ENCODE results near the gene MACROD2.

The MACROD2 gene

DNA sequence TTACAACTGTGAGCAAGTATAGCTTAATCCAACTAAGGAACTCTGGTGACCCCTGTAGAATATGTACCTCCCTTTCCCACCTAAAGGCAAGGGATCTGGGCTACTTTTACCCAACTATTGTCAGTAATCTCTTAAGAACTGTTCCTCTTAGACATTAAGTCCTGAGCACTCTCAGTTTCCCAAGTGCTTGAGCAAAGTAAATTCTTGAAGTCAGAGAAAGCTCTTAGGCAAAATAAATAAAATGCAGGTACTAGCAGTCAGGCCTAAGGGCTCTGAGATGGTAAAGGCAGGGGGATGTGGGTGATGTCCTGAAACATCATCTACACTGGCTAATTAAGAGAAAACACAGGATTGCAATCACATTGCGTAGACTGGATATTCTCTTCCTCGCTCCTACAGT lies 788.5 kb downstream of the MACROD2 start:
- no peak for DNase-seq

DNA sequence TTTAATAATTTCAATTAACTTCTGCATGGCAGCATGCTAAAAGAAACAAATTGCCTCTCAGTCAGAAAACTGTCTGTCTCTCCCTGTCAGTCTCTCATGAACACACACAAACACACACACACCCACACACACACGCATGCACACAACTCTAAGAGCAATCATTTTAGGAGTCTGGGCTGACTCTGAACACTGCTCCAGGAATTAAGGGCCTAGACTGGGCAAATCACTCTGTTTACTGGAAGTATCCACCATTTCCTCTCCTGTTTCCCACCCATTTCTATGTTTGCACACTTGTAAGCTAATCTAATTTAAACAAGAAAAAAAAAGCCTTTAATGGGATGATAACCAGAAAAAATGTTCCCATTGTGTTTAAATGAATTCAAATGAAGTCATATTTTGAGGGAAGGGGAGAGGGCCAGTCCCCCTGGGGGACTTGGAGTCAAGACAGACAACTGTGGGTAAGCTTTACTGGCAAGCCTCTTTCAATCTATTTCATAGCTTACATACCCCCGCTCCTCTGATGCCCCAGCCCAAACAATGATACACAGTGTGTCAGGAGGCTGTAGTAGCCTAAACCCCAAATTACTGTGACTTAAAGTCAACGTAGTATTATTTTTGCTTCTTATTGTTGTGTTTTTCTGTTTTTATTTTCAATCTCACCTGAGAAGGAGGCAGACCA lies 789.9 kb downstream of the MACROD2 start:
- DNase-seq: no peak

DNA sequence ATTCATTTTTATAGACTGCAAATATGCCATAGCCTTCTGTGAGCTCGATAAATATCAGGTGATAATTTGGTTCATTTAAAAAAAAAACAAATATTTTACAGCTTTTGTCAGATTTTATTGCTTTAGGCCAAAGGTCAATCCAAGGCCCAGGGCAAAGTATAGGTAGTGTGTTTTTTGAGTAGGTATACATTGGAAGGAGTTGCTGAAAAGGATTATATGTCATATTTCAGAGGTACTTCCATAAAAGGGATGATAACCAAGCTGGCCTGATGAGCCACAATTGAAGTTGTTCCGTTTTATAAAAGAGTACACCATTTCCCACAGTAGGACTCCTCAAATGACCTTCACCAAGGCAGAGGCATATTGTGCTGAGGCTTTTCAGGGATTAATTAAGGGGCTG lies 794.9 kb downstream of the MACROD2 start:
- no peak for DNase-seq

DNA sequence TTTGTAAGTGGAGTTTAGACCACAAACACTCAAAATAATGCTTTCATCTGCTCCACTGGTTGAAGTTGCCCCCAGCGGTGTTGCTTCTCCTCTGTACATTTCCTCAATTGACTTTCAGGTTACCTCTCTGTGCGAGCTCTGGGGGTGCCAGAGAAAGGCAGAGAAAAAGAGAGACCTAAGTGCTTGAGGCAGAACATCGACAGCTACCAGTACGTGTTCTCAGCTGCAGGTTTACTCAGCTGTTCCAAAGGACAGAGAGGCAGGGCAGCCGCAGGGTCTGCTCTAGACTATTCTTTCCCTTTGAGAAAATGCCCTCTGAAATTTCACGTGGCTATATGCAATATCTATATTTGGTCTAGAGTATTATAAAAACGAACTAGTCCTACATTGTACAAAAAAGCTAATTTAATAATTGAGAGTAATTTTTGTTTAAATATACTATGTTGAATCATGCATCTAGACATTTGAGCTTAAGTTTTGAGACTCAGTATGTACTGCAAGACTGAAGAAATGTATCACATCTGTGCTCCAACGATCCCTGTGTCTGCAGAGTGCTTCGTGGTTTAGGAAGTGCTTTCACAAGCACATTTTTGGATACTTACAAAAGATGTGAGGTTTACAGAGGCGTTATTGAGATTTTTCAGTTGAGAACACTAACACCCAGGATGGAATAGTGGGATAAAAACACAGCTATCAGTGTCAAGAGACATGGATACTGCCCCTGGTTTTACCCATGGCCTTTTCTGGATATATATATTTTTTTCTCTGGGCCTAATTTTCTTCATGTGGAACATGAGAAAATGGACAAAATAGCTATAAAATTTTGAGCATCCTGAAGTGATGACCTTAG lies 795.7 kb downstream of the MACROD2 start:
- DNase-seq: no peak

DNA sequence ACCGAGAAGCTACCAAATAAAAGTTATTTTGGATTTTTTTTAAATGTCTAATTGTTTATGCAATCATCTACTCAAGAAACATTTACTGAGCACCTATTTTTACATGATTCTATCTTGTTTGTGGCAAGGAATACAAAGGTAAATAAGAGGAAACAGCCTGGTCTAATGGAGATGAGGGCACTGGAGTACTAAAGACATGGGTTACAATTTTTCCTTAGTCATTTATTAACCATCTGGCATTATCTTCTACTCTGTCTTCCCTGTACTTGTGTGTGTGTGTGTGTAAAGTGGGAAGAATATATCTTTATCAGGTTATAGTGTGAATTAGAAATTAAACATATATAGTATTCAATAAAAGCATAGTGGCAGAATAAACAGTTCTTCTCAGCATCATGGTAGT lies 797.6 kb downstream of the MACROD2 start:
- DNase-seq: no peak

DNA sequence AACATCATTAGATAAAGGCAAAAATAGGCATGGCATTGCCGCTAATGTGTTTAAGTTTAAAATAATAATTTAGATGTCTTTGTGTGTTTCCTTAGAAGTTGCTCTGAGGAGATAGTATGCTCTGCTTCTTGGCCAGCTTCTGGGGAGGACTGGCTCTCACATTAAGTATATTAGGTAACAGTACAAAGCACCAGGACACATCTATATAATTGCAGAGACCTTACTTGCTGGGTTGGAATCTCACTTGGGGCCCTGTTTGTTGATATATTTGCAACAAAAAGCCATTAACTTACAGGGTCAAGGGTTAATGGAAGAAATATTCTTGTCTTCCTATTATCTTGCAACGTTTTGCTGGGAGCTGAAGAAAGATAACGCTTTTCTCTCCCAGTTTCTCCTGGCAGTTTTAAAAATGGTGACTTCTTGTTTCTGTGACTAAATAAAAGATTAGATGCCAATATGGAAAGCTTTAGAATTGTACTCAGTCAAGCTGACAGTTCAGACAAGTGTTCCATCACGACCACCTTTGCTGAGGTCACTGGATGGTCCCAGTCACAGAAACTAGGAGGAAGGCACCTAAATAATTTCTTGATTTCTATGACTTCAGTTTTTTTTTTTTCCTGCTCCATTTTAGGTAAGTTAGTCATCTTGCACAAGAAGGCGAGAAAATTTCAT lies 804.4 kb downstream of the MACROD2 start:
- no peak for DNase-seq

DNA sequence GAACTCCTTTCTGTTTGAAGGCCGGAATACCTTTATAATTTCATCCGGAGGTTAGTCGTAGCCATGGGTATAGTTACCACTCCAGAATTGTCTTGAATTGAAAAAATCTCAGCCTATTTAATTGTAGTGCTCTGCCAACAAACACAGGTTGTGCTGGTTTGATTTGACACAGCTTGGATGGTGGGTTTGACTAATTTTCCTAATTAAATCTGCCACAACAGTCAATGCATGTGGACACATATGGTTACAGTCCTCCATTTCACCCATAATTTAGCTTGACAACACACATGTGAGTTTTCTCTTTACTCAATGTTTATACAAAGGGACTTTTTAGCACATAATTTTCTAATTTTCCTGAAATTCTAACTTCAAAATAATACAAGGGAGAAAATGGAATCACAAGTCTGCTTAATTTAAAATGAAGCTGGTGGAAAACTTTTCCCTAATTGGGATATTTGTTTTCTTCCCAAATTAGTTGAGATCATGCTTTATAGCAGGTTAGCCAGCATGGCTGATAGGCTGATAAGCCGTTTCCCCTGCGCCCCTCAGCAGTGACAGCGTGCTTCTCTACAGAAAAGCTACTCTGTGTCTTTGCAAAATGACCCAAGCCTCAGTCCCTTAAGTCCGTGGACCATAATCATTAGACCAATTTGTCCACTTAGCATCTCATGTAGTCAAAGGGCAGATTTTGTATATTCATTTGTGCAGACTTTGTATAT lies 805.5 kb downstream of the MACROD2 start:
- DNase-seq: no peak

DNA sequence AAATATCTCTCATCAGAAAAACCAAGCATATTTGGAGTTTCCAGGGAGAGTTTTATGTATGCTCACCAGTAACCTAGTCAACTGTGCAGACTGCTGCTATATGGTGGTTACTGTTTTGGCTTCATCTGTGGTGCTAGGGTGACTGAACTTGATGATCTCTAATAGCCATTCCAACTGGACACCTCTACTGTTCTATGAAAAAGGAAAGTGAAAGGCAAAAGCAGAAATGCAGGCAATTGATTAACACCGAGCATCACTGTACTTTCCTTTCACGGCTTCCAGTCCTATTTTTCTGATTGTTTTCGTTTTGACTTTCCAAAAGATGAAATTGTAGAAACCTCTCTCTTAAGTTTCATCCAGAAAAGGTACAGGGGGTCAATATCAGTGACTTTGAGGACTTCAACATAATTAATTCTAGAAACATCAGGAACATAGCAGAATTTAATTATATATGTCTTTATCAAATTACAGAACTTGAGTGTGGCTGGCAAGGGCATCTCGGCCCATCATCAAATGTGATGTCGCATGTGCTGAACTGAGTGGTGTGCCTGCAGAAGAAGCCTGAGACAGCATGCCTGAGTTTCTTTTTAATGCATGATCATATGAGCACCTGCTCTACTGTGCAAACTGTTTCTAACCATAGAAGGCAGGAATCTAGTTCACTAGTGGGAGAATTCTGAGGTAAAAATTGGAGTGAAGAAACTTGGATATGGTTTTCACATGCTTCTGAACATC lies 806.4 kb downstream of the MACROD2 start:
- DNase-seq: no peak

DNA sequence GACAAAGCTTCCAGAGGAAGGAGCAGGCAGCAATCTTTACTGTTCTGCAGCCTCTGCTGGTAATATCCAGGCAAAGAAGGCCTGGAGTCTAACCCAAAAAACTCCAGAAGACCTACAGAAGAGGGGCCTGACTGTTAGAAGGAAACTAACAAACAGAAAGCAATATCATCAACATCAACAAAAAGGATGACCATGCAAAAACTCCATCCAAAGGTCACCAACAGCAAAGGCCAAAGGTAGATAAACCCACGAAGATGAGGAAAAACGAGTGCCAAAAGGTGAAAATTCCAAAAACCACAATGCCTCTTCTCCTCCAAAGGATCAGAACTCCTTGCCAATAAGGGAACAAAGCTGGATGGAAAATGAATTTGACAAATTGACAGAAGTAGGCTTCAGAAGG lies 811.9 kb downstream of the MACROD2 start:
- no peak for DNase-seq

DNA sequence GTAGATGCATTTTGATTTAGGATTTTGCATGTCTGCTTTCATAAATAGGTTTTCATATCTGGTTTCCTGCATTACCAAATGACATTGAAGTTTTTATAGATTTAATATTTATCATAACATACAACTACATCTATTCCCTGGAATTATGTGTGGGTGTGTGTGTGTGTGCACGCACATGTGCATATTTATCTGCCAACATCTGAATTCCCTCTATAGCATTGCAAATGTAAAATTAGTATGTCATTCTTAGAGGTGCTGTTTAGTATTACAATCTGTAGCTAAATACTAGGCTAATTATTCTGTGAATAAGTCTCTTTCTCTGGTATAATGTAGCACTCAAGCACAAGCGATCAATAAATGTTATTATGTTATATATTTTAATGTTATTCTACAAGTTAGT lies 820.0 kb downstream of the MACROD2 start:
- no peak for DNase-seq

DNA sequence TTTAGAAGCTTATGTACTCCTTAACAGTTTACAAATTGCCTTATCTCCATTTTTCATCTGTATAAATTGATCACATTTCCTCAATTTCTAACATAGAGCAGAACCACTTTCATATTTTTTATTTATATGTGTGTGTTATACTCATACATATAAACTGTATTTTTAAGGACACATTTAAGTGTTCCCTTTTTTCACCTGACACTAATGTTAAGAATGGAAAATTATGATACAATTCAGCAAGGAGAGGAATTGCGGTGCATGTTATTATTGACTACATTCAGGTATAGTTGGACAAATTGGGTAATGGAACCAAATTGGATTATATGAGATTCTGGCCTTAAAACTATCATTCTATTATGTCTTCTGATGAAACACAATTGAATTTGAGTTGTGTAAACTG lies 821.2 kb downstream of the MACROD2 start:
- no peak for DNase-seq

DNA sequence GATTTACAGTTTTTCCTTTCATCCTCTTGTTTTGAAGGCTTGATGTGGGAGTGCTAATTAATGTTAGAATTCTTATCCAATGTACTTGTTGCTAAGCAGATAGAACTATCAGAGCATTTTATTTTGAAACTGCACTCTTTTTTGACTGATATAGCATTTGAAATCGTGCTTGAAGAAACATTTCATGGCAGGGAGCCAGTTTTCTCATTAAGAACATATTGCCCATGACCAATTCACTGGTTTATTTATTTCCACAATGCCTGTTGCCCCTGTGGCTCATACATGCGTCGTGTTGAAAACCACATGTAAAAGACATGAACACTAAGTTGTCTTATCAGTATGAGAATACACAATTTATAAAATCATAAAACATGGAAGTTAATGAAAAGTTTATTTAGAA lies 821.8 kb downstream of the MACROD2 start:
- no peak for DNase-seq

DNA sequence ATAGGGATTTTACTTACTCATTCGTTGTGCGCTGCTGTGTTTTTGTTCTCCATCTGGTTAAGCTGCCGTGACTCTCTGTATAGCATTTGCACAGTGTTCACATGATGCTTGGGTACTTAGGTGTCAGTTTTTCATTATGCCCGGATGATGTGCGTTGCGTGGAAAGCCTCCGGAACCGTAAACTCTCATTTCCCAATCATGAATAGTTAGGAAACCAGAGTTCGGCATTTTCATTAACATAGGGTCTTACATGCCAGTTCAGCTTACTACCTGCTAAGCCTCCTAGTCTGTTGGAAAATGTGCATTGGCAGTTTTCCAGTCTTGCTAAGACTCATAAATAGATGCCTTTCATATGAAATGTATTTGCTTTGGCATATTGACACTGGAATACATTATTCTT lies 825.5 kb downstream of the MACROD2 start:
- peak; percentile 52 for DNase-seq

DNA sequence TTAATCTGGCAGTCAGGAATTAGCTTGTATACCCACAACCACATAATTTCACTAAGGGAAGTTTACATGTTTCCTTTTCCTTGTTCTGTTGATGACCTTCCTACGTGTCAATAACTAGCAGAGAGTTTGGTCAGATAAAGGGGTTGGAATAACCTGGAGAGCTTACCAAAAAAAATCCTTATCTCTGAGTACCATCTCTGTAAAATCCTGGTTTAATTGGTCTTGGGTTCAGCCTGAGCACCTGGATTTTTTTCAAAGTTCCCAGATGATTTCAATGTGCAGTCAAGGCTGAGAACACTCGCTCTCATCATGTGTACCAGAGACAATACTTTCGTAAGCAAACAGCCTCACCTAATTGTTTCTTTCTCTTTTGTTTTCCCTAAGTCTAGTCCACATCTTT lies 825.9 kb downstream of the MACROD2 start:
- DNase-seq: peak; percentile 42

DNA sequence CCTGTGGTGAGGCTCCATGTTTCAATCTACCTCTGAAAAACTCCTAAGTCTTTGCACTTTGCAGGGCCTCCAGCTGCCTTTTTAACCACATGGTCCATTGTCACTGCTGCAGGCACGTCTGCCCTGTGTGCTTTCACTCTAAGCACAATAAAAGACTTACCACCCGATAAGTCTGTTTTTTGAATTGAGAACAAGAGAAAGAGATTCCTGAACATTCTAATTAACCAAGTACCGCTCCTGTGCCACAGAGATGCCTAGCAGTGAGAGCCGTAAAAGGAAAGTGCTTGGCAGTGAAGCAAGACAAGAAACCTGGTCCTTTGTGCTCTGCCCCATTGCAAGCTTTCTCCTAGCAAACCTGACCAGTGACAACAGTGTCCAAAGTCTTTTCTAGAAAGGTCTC lies 829.7 kb downstream of the MACROD2 start:
- DNase-seq: no peak

DNA sequence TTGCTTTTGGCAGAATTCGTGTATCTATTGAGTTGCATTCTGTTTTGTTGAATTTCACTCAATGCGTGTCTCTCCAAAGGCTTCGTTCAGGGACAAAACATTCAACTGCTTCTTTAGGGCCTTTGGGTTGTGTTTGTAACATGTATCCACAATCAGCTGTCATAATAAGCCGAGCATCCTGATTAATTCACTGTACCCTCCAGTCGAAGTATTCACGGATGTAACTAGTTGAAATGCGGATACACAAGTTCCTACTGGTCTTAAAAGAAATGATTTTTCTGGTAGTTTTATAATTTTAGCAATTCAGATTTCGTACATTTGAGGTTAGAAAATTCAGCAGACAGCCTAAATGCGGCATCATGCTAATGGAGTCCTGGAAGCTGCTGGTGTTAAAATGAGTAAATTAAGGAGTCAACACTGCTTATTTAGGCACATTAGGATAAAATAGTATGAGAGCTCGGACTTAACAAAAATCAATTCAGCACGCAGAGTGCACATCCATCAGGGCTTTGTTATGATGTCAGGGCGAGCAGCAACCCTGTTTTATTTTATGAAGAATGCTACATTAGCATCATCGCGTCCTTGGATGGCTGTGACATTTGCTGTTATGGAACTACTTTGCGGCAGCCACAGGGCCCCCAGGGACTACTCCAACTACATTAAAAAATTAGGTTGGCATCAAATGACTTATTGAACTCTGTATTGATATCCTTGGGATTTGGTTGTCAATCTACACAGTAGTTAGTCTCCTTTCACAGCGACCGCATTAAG lies 831.4 kb downstream of the MACROD2 start:
- no peak for DNase-seq

DNA sequence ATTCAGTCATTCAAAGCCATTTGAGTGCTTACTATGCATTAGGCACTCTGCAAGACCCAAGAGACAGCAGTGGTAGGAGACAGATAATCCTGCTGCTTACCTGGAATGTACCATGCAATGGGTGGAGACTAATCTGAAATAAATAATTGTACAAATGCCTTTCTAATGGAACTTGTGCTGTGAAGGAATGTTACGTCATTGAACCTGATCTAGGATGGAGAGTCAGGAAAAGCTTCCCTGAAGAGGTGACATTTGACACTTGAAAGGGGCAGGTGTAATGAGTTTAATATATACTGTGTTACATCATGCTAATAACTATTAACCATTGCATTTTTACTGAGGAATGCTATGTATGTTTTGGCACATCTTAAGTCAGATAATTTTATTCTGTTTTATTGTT lies 833.1 kb downstream of the MACROD2 start:
- no peak for DNase-seq

DNA sequence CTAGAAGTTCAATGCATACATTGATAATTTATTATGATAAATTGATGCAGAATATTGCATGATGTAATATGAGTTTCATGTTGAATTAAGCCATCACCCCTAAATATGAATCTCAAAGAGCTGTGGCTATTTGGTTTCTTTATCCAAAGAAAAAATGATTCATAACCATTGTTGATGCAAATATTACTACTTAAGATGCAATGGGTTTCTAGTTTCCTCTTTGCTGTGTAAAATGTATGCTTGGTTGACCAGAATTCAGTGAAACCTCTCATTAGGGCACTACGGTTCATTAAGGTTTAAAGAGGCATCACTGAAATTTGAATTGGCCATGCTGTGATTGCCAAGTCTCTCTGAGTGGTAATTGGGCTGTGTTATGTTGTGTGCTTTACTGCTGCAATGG lies 834.6 kb downstream of the MACROD2 start:
- DNase-seq: peak; percentile 81

DNA sequence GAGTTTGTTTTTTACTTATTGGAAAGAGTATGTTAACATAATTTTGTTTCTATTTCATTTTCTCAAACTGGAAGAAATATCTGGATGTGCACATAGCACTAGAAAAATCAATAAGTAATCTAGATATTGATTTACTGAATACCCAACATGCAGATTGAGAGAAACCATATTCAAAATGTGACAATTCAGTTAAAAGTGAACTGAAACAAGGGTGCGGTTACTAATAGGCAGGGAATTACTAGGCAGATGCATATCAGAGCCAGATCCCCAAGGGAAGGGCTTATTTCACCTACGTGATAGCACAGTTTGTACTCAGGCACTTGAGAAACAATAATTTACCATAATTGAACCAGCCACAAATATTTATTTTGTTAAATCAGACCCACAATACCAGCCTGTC lies 835.1 kb downstream of the MACROD2 start:
- peak; percentile 84 for DNase-seq

DNA sequence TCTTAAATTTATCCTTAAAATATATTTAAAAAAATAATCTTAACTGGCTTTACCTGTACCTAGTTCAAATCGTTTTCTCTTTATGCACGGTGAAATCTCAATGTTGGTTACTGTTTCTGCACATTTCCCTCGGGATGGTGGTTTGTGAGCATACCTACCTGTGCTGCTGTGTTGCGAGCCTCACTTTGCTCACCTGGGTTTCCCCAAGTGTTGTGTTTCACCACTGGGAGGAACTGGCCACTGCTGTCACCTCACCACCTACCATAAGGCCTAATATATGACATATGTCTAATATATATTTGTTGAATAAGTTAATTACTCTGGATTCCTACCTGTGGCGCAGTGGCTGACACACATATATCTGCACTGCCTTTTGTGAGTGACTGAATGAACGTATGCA lies 835.6 kb downstream of the MACROD2 start:
- DNase-seq: no peak

DNA sequence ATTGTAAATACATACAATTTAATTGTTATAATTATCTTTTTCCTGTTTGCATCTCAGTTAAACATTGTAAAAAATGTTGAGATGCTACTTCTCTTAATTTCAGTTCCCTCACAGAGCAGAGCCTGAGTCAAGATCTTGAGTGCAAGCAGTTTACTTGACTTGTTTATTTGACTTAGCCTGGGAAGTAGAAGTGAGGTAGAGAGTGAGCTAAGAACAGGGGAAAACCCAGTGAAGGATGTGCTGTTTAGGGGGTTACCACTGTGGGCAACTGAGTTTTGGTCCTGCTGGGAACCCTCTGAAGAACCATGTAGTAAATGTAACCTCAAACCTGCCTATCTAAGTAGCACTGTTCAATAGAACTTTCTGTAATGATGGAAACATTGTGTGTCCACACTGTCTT lies 837.3 kb downstream of the MACROD2 start:
- DNase-seq: no peak
